Smooth muscle cell of the brain vasculature (primary cell): ENCODE data around the gene RNF141.

ENCODE experiments used
- DNase-seq: peaks from one replicate; pipeline ENCODE4 v3.0.0-alpha.2; 2012; ENCODE audit warnings: low read depth, low spot score

RNF141 gene

GRCh38 chr11:10498426-10499250 is 42.3 kb downstream of the RNF141 start:
- DNase-seq: no peak

- DNase-seq: no peak
Measured at GRCh38 chr11:10498022-10498400, 43.0 kb downstream of the RNF141 start.

- DNase-seq: no peak
Measured at GRCh38 chr11:10497371-10498021, 43.5 kb downstream of the RNF141 start.

GRCh38 chr11:10496296-10496936 is 44.6 kb downstream of the RNF141 start:
- DNase-seq: no peak

GRCh38 chr11:10495464-10495786 is 45.6 kb downstream of the RNF141 start:
- no peak for DNase-seq

GRCh38 chr11:10494636-10495463 is 46.1 kb downstream of the RNF141 start:
- DNase-seq: no peak

GRCh38 chr11:10493041-10493663 is 47.8 kb downstream of the RNF141 start:
- DNase-seq: no peak

- no peak for DNase-seq
Measured at GRCh38 chr11:10492084-10492483, 48.9 kb downstream of the RNF141 start.

- DNase-seq: peak; percentile 77
Measured at GRCh38 chr11:10490398-10491241, 50.4 kb downstream of the RNF141 start.

- no peak for DNase-seq
Measured at GRCh38 chr11:10490032-10490397, 51.0 kb downstream of the RNF141 start.

GRCh38 chr11:10488934-10489691 is 51.9 kb downstream of the RNF141 start:
- DNase-seq: no peak

- no peak for DNase-seq
Measured at GRCh38 chr11:10488121-10488933, 52.7 kb downstream of the RNF141 start.

GRCh38 chr11:10487002-10487647 is 53.9 kb downstream of the RNF141 start:
- DNase-seq: no peak

- no peak for DNase-seq
Measured at GRCh38 chr11:10486161-10486840, 54.7 kb downstream of the RNF141 start.

- no peak for DNase-seq
Measured at GRCh38 chr11:10485646-10486045, 55.3 kb downstream of the RNF141 start.

- no peak for DNase-seq
Measured at GRCh38 chr11:10484461-10485180, 56.4 kb downstream of the RNF141 start.

GRCh38 chr11:10483584-10483983 is 57.4 kb downstream of the RNF141 start:
- no peak for DNase-seq
